Measurements from ENCODE around the gene CLN6. TPM values are rescaled to one million over a fixed set of nuclear protein-coding genes. Genes with fewer than 3 reads are reported as not detected.

The CLN6 gene
- total and polyA plus RNA-seq, 2 of the 4 experiments (the other 2 are of a cell fraction) = 6.5 to 31.9 TPM

DNA sequence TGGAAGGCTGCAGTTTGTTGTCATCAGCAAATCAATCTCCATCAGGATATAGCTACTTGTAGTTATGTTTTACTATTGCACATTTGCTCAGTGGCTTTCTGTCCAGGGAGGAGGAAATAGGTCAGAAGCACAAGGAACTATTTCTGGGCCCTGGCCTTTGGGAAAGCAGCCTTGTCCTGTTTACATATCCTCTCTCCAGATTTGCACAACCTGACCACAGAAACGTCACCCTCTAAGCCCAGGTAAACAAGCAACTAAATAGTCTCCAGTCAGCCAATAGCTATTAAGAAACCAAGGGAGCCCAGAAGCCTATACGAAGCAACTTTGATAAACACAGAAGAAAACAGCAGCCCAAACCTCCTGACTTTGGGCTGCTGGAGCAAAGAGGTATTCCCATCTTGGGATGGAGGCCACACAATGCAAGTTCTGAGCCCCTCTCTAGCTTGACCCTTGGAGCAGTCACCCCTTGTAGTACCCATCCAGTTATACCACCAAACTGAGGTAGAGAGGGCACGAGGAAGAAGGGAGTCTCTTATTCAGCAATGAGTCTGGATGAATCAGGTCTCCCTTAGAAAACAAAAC lies 45.7 kb upstream of the CLN6 start:
- H3K4me3 ChIP-seq (ENCODE audit: insufficient read depth, low read depth, low read length) = no peak overlapping the region
- H3K27ac ChIP-seq (ENCODE audit: insufficient read depth, low read length) = peak overlapping the region; percentile 91
- intact Hi-C loops (cut with micrococcal nuclease) (no loop called here), in situ Hi-C loops (cut with MboI; ENCODE audit: low sequenced_read_pairs) (no loop called here), dilution Hi-C loops (cut with HindIII; ENCODE audit: low sequenced_read_pairs, unreplicated experiment) (no loop called here)
- H2BK120ac ChIP-seq (ENCODE audit: low read depth, low read length) = peak overlapping the region; percentile 93
- no peaks in the 10 kb centered on the region for H3K27me3 ChIP-seq (ENCODE audit: control insufficient read depth, insufficient read depth, low read length)
- peaks cover 2% of the 10 kb centered on the region; the same call in 1 of the 2 replicates for H3K36me3 ChIP-seq (ENCODE audit: control insufficient read depth, insufficient read depth, low read length)
- peak overlapping the region; percentile 59 for H3K9ac ChIP-seq (ENCODE audit: low read depth, low read length)
- H2BK15ac ChIP-seq (ENCODE audit: low read depth, low read length) = peak overlapping the region; percentile 94; the same call in 2 of the 3 replicates
- peak overlapping the region; percentile 91 for H3K18ac ChIP-seq (ENCODE audit: low read depth, low read length)
- BruUV-seq (replicated peaks) = no TSS peak
- no CpG with 5 or more reads among the region's 3 CpGs for WGBS, 2 experiments (ENCODE audit: extremely low coverage in 2 of 2, insufficient read length in 1 of 2)
- H3K23ac ChIP-seq (ENCODE audit: low read depth, low read length) = peak overlapping the region; percentile 98
- H3K4me1 ChIP-seq (ENCODE audit: control insufficient read depth, insufficient read depth, low read length) = peaks cover 37% of the 10 kb centered on the region
- peak overlapping the region; percentile 20 to 97; a peak in 3 of 4 replicates for H4K8ac ChIP-seq (ENCODE audit: low read depth in 2 of 2, low read length in 2 of 2)
- no peak overlapping the region for H2AFZ ChIP-seq (replicated peaks; ENCODE audit: low read length, poor library complexity)
- peaks cover 17 to 57% of the 10 kb centered on the region in 2 experiments for H3K79me1 ChIP-seq (ENCODE audit: low read depth in 1 of 2, low read length in 2 of 2)
- H3K4ac ChIP-seq (ENCODE audit: low read depth, low read length) = peak overlapping the region; percentile 96
- H2BK5ac ChIP-seq (ENCODE audit: low read depth, low read length, poor library complexity, severe bottlenecking) = peak overlapping the region; percentile 97
- peak overlapping the region; percentile 66 for H3K4me2 ChIP-seq (ENCODE audit: low read depth, low read length)
- peaks cover 21% of the 10 kb centered on the region for H3K9me1 ChIP-seq (ENCODE audit: insufficient read depth, low read length)
- H3K14ac ChIP-seq (replicated peaks; ENCODE audit: low read depth, low read length) = peak overlapping the region; percentile 80
- H4K91ac ChIP-seq (ENCODE audit: insufficient read depth, low read depth, low read length) = peak overlapping the region; percentile 80
- ChIA-PET POLR2A (ENCODE audit: unreplicated experiment) (interaction anchor here (0.6 kb wide), 1 partner anchor 76 kb away, joined by 3 read pairs; no protein-coding TSS in a partner anchor), CTCF (interaction anchor here (0.9 to 1.2 kb wide), 2 partner anchors 10 to 23 kb away, joined by 3 to 4 read pairs; no protein-coding TSS in a partner anchor)
- peak; percentile 89 for TF ChIP-seq CEBPB (IDR thresholded peaks at IDR 0.05; ENCODE audit: low read depth, low read length)
- TF ChIP-seq SMC3 (IDR thresholded peaks at IDR 0.05; ENCODE audit: low read depth, low read length) = no peak
- no peak for TF ChIP-seq MAFK (IDR thresholded peaks at IDR 0.05; ENCODE audit: low read depth, low read length)
- TF ChIP-seq FOS (IDR thresholded peaks at IDR 0.05; ENCODE audit: low read depth, low read length) = peak; percentile 37; the same call in 1 of the 2 replicates
- peak; percentile 6; the same call in 1 of the 2 replicates for TF ChIP-seq BHLHE40 (IDR thresholded peaks at IDR 0.05; ENCODE audit: low read depth, low read length)
- no peak for ATAC-seq (ENCODE audit: low read depth)
- H4K5ac ChIP-seq (ENCODE audit: low read depth, low read length) = peak overlapping the region; percentile 83
- H3K56ac ChIP-seq (ENCODE audit: extremely low read depth, insufficient read depth, low read length) = no peak overlapping the region
- H2AK5ac ChIP-seq (ENCODE audit: low read depth, low read length) = peak overlapping the region; percentile 87; the same call in 1 of the 2 replicates
- H4K20me1 ChIP-seq (ENCODE audit: insufficient read depth, low read length) = peaks cover 24% of the 10 kb centered on the region
- no peaks in the 10 kb centered on the region for H3K9me3 ChIP-seq (ENCODE audit: control insufficient read depth, insufficient read depth, low read length)
- H2AK9ac ChIP-seq (replicated peaks; ENCODE audit: low read depth, low read length, poor library complexity) = no peak overlapping the region
- peak; percentile 88 for DNase-seq
- peak overlapping the region; percentile 90 for H2BK20ac ChIP-seq (ENCODE audit: low read depth, low read length)
